ENCODE measurements around the gene WBP2. TPM values are rescaled to one million over a fixed set of nuclear protein-coding genes. Genes with fewer than 3 reads are reported as not detected.

Gene WBP2
- total and polyA plus RNA-seq, 2 of the 13 experiments (the other 11 are each of a cell fraction or from before 2014, with no cell fraction given): 29.2 to 29.5 TPM

DNA sequence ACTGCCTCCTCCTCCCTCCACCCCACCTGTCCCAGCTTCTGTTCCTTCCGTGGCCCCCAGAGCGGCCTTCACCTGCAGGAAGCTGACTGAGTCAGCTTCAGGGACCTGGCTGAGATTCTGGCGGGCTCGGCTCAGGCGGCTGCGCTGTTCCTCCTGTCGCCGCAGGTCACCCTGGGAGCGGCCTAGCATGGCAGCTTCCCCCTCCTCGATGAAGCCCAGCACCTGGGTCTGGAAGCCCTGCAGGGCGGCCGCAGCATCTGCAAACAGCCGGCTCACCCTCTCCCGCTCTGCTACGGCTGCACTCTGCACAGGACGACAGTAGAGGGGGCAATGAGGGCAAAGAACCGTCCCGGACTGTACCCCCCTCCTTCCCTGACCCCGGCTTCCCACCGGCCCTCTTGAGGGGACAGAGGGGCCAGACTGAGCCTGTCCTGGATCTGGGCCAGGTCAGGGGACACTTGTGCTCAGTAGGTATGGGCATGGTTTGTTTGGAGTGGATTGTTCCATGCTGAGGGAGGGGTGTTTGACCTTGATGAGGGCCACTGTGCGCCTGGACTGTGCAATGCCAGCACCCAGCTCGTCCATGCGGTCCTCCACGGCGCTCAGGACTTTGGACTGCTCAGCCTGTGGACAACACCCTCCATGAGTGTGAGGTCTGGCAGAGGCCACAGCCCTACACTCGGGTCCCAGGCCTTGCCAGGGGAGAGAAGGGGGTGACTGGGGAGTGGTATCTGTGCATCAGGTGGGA, 21.2 kb upstream of the WBP2 start (continued):
- TF ChIP-seq, protein P1, sequence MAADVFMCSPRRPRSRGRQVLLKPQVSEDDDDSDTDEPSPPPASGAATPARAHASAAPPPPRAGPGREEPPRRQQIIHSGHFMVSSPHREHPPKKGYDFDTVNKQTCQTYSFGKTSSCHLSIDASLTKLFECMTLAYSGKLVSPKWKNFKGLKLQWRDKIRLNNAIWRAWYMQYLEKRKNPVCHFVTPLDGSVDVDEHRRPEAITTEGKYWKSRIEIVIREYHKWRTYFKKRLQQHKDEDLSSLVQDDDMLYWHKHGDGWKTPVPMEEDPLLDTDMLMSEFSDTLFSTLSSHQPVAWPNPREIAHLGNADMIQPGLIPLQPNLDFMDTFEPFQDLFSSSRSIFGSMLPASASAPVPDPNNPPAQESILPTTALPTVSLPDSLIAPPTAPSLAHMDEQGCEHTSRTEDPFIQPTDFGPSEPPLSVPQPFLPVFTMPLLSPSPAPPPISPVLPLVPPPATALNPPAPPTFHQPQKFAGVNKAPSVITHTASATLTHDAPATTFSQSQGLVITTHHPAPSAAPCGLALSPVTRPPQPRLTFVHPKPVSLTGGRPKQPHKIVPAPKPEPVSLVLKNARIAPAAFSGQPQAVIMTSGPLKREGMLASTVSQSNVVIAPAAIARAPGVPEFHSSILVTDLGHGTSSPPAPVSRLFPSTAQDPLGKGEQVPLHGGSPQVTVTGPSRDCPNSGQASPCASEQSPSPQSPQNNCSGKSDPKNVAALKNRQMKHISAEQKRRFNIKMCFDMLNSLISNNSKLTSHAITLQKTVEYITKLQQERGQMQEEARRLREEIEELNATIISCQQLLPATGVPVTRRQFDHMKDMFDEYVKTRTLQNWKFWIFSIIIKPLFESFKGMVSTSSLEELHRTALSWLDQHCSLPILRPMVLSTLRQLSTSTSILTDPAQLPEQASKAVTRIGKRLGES (CRISPR knock-in tag; IDR thresholded peaks at IDR 0.05; ENCODE audit: borderline replicate concordance): no peak
- TF ChIP-seq EP300 (IDR thresholded peaks at IDR 0.05; ENCODE audit: low read depth in 2 of 2, low read length in 2 of 2) (peak in 1 of 2 experiments; percentile 74; a peak in 2 of 4 replicates), EP300 (CRISPR knock-in tag; IDR thresholded peaks at IDR 0.05; ENCODE audit: borderline replicate concordance) (peak; percentile 72), ZFP36L1 (CRISPR knock-in tag; IDR thresholded peaks at IDR 0.05) (peak; percentile 96), ZNF776 (CRISPR knock-in tag; IDR thresholded peaks at IDR 0.05) (peak; percentile 42; the same call in 1 of the 2 replicates), SMAD9 (CRISPR knock-in tag; IDR thresholded peaks at IDR 0.05) (peak; percentile 87), U2AF1 (optimal IDR thresholded peaks at IDR 0.05; ENCODE audit: low read depth, low read length) (peak; percentile 94), IKZF1 (IDR thresholded peaks at IDR 0.05) (no peak), JARID2 (CRISPR knock-in tag; IDR thresholded peaks at IDR 0.05; ENCODE audit: insufficient replicate concordance) (peak; percentile 81), ZNF431 (CRISPR knock-in tag; IDR thresholded peaks at IDR 0.05; ENCODE audit: borderline replicate concordance, low read depth) (peak; percentile 96), ZNF569 (CRISPR knock-in tag; IDR thresholded peaks at IDR 0.05; ENCODE audit: borderline replicate concordance) (no peak), DNMT3B (CRISPR knock-in tag; conservative IDR thresholded peaks at IDR 0.05) (peak; percentile 67; the same call in 1 of the 2 replicates), ZNF354B (CRISPR knock-in tag; IDR thresholded peaks at IDR 0.05) (peak; percentile 93; the same call in 1 of the 2 replicates), NR3C1 (CRISPR knock-in tag; IDR thresholded peaks at IDR 0.05) (no peak), WIZ (CRISPR knock-in tag; IDR thresholded peaks at IDR 0.05) (no peak; the same call in 1 of the 2 replicates), ZNF460 (CRISPR knock-in tag; IDR thresholded peaks at IDR 0.05; ENCODE audit: borderline replicate concordance) (peak; percentile 58; the same call in 1 of the 2 replicates), NR2C2 (CRISPR knock-in tag; IDR thresholded peaks at IDR 0.05; ENCODE audit: borderline replicate concordance) (peak; percentile 92), NRL (CRISPR knock-in tag; IDR thresholded peaks at IDR 0.05; ENCODE audit: borderline replicate concordance) (peak; percentile 95)
- TF ChIP-seq, protein P2, sequence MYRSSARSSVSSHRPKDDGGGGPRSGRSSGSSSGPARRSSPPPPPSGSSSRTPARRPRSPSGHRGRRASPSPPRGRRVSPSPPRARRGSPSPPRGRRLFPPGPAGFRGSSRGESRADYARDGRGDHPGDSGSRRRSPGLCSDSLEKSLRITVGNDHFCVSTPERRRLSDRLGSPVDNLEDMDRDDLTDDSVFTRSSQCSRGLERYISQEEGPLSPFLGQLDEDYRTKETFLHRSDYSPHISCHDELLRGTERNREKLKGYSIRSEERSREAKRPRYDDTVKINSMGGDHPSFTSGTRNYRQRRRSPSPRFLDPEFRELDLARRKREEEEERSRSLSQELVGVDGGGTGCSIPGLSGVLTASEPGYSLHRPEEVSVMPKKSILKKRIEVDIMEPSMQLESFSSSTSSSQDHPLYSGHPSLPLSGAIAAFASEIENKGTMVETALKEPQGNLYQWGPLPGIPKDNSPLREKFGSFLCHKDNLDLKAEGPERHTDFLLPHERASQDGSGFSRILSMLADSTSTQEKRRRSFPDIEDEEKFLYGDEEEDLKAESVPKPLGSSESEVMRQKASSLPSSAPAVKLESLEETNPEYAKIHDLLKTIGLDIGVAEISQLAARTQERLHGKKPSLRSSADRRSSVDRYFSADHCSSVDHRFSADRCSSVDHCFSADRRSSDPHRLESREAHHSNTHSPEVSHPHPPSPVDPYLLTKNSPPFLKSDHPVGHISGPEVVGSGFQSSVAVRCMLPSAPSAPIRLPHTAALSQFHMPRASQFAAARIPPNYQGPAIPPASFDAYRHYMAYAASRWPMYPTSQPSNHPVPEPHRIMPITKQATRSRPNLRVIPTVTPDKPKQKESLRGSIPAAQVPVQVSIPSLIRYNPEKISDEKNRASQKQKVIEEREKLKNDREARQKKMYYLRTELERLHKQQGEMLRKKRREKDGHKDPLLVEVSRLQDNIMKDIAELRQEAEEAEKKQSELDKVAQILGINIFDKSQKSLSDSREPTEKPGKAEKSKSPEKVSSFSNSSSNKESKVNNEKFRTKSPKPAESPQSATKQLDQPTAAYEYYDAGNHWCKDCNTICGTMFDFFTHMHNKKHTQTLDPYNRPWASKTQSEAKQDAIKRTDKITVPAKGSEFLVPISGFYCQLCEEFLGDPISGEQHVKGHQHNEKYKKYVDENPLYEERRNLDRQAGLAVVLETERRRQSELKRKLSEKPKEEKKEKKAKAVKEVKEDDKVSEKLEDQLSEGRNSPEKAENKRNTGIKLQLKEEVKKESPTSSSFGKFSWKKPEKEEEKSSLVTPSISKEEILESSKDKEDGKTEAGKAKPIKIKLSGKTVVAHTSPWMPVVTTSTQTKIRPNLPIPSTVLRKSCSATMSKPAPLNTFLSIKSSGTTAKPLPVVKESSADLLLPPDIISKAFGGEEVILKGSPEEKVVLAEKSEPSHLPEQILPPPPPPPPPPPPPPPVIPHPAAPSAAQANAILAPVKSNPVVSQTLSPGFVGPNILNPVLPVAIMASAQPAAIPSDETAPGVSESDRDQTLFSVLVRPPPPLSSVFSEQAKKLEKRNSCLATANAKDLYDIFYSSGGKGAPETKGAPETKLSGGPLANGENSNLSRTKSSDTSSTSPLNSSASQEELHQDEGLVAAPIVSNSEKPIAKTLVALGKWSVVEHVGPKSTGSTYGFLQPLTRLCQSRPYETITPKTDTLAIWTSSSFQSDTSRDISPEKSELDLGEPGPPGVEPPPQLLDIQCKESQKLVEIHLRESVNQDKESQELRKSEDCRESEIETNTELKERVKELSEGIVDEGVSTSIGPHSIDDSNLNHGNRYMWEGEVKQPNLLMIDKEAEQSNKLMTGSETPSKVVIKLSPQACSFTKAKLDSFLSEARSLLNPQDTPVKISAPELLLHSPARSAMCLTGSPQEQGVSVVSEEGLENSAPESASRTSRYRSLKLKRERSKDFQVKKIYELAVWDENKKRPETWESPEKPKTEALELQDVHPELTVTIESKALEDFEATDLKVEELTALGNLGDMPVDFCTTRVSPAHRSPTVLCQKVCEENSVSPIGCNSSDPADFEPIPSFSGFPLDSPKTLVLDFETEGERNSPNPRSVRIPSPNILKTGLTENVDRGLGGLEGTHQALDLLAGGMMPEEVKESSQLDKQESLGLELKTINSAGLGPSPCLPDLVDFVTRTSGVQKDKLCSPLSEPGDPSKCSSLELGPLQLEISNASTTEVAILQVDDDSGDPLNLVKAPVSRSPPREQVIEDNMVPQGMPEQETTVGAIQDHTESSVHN (CRISPR knock-in tag; IDR thresholded peaks at IDR 0.05): peak; percentile 99

Measured in HepG2 (cell line).